Natural killer cell (primary cell): ENCODE measurements around the gene OR2A14. TPM values are rescaled to one million over a fixed set of nuclear protein-coding genes. Genes with fewer than 3 reads are reported as not detected.
"Not testable (repeated sequence)": the region's sequence is repeated elsewhere in the genome, so short reads cannot be mapped to it uniquely, and the experiment has no call there.

ENCODE experiments used
- ATAC-seq, 3 donors: fragments of 150-1000 bp in 2 of 3; fragments of 200-7000 bp in 1 of 3; cut with Tn5 transposase; 1 replicate in 1 of 3; 2 replicates in 2 of 3; pipeline ENCODE4 v1.10.0; 2021; ENCODE audit warnings: mild to moderate bottlenecking in 2 of 3, moderate library complexity in 2 of 3
- DNase-seq, 2 donors: peaks; one replicate each; pipeline versions ENCODE4 v3.0.0 to v3.0.0-alpha.2; 2013 to 2021; ENCODE audit warnings: mixed read lengths in 1 of 2
- H3K27ac ChIP-seq: one replicate; pipeline ENCODE4 v1.5.1; 2013; ENCODE audit warnings: mild to moderate bottlenecking, low read length
- H3K27me3 ChIP-seq: one replicate; pipeline ENCODE4 v1.6.1; 2013; ENCODE audit warnings: low read length; ENCODE audit not compliant: control insufficient read depth, insufficient read depth
- H3K36me3 ChIP-seq: one replicate; pipeline ENCODE4 v1.6.1; 2013; ENCODE audit warnings: low read length; ENCODE audit not compliant: control insufficient read depth, insufficient read depth
- H3K4me1 ChIP-seq: one replicate; pipeline ENCODE4 v1.6.1; 2013; ENCODE audit warnings: low read length; ENCODE audit not compliant: control insufficient read depth, insufficient read depth
- H3K4me3 ChIP-seq: one replicate; pipeline ENCODE4 v1.5.1; 2013; ENCODE audit warnings: low read length
- H3K9me3 ChIP-seq: one replicate; pipeline ENCODE4 v1.6.1; 2013; ENCODE audit warnings: low read length; ENCODE audit not compliant: control insufficient read depth, insufficient read depth
- H3K27ac Mint-ChIP-seq, 2 donors: one replicate each; pipeline ENCODE4 v1.8.0; 2022; ENCODE audit warnings: mild to moderate bottlenecking in 2 of 2, mixed read lengths in 2 of 2, moderate library complexity in 1 of 2
- H3K27me3 Mint-ChIP-seq, 2 donors: one replicate each; pipeline ENCODE4 v1.8.0; 2022; ENCODE audit warnings: low read depth in 2 of 2, mixed read lengths in 2 of 2
- H3K36me3 Mint-ChIP-seq: one replicate; pipeline ENCODE4 v1.8.0; 2022; ENCODE audit warnings: mixed read lengths
- H3K4me1 Mint-ChIP-seq, 2 donors: one replicate each; pipeline ENCODE4 v1.8.0; 2022; ENCODE audit warnings: mixed read lengths in 2 of 2
- H3K4me3 Mint-ChIP-seq: one replicate; pipeline ENCODE4 v1.8.0; 2022; ENCODE audit warnings: mild to moderate bottlenecking, moderate library complexity, mixed read lengths
- H3K9me3 Mint-ChIP-seq, 2 donors: one replicate each; pipeline ENCODE4 v1.8.0; 2022; ENCODE audit warnings: mixed read lengths in 2 of 2
- WGBS: methylation state at CpG from one replicate; pipeline ENCODE4 v1.1.7; 2013; ENCODE audit warnings: missing lambda C conversion rate; ENCODE audit not compliant: insufficient coverage; 5-methylcytosine and 5-hydroxymethylcytosine counted together
- intact Hi-C: fragments of 100-400 bp; cut with micrococcal nuclease; formaldehyde crosslinking; loops from one replicate; pipeline ENCODE4 v1.14.2; 2022
- total RNA-seq, 4 donors: library from RNA; stranded (reverse); fragments of 120-200 nt in 1 of 4; gene quantifications; one replicate each; pipeline versions ENCODE4 v1.2.3 to v1.2.4, GENCODE V29; 2013 to 2022
- TF ChIP-seq, protein P1 (sequence below): fragments of 200-600 bp; IDR thresholded peaks from one replicate; pipeline ENCODE4 v1.8.0; 2022; ENCODE audit warnings: antibody characterized with exemption

OR2A14 gene
- total RNA-seq, 3 donors from 2014 or later (not counting 1 experiment from before 2014, with no cell fraction given): not detected

- H3K4me3 Mint-ChIP-seq, H3K36me3 ChIP-seq, H3K27ac Mint-ChIP-seq, H3K36me3 Mint-ChIP-seq, intact Hi-C loops, H3K4me1 Mint-ChIP-seq, H3K4me1 ChIP-seq, H3K27ac ChIP-seq, H3K27me3 ChIP-seq, H3K9me3 ChIP-seq, H3K4me3 ChIP-seq, H3K9me3 Mint-ChIP-seq: not testable (repeated sequence)
- 10% methylated on average over 2 of the region's 10 CpGs for WGBS
- DNase-seq (peak in 1 of 2 donors; percentile 64), ATAC-seq (peak; percentile 61 to 74 (median 71))
- H3K27me3 Mint-ChIP-seq: peaks cover 7 to 16% of the 10 kb centered on the region in 2 donors
- TF ChIP-seq, protein P1, sequence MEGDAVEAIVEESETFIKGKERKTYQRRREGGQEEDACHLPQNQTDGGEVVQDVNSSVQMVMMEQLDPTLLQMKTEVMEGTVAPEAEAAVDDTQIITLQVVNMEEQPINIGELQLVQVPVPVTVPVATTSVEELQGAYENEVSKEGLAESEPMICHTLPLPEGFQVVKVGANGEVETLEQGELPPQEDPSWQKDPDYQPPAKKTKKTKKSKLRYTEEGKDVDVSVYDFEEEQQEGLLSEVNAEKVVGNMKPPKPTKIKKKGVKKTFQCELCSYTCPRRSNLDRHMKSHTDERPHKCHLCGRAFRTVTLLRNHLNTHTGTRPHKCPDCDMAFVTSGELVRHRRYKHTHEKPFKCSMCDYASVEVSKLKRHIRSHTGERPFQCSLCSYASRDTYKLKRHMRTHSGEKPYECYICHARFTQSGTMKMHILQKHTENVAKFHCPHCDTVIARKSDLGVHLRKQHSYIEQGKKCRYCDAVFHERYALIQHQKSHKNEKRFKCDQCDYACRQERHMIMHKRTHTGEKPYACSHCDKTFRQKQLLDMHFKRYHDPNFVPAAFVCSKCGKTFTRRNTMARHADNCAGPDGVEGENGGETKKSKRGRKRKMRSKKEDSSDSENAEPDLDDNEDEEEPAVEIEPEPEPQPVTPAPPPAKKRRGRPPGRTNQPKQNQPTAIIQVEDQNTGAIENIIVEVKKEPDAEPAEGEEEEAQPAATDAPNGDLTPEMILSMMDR: peak; percentile 55
Measured at GRCh38 chr7:144178380-144179164, 55.6 kb downstream of the OR2A14 start.

GRCh38 chr7:144179165-144179479 is 56.1 kb downstream of the OR2A14 start:
- H3K4me3 ChIP-seq, H3K9me3 ChIP-seq, H3K9me3 Mint-ChIP-seq, H3K4me1 ChIP-seq, H3K36me3 ChIP-seq, ATAC-seq, H3K27ac Mint-ChIP-seq, H3K27ac ChIP-seq, H3K4me3 Mint-ChIP-seq, H3K27me3 ChIP-seq, intact Hi-C loops, DNase-seq, H3K36me3 Mint-ChIP-seq, H3K4me1 Mint-ChIP-seq: not testable (repeated sequence)
- H3K27me3 Mint-ChIP-seq: peaks cover 7 to 16% of the 10 kb centered on the region in 2 donors
- no CpG with 5 or more reads among the region's 2 CpGs for WGBS

Other genes starting within 250 kb of the OR2A14 start
- gene TCAF1, start 221.0 kb upstream of the OR2A14 start, total RNA-seq: 10 to 100 TPM; 12.7 to 24.5 (median 18.8) TPM
- gene OR2F2, start 187.9 kb upstream of the OR2A14 start, total RNA-seq: not detected
- not detected for gene OR2F1, start 168.3 kb upstream of the OR2A14 start, total RNA-seq
- gene OR6B1, start 122.9 kb upstream of the OR2A14 start, total RNA-seq: not detected
- gene OR2A5, start 74.2 kb upstream of the OR2A14 start, total RNA-seq: not detected
- not detected for gene OR2A25, start 53.4 kb upstream of the OR2A14 start, total RNA-seq
- not detected for gene OR2A12, start 36.9 kb upstream of the OR2A14 start, total RNA-seq
- not detected for gene OR2A2, start 13.6 kb upstream of the OR2A14 start, total RNA-seq
- under 1 TPM in 2 of 3 donors, not detected in 1; 0.33 to 0.40 TPM for gene CTAGE4, start 60.3 kb downstream of the OR2A14 start, total RNA-seq
- gene ARHGEF35, start 72.7 kb downstream of the OR2A14 start, total RNA-seq: 1 to 10 TPM in 2 of 3 donors, under 1 TPM in 1; 0.50 to 2.4 (median 1.2) TPM
- gene OR2A42, start 116.4 kb downstream of the OR2A14 start, total RNA-seq: not detected
- 1 to 10 TPM in 1 of 3 donors, under 1 TPM in 1, not detected in 1; 0.73 to 1.4 TPM for gene OR2A7, start 141.6 kb downstream of the OR2A14 start, total RNA-seq
- under 1 TPM in 2 of 3 donors, not detected in 1; 0.33 to 0.66 TPM for gene CTAGE8, start 146.1 kb downstream of the OR2A14 start, total RNA-seq
- gene OR2A1, start 189.2 kb downstream of the OR2A14 start, total RNA-seq: not detected
- 1 to 10 TPM; 1.2 to 2.1 (median 1.8) TPM for gene ARHGEF5, start 232.2 kb downstream of the OR2A14 start, total RNA-seq